K562 (cell line): ENCODE data around the gene UBA1. TPM values are rescaled to one million over a fixed set of nuclear protein-coding genes. Genes with fewer than 3 reads are reported as not detected.

Experiments
- ATAC-seq: fragments of 200-7000 bp; cut with Tn5 transposase; 3 replicates; pipeline ENCODE4 v1.9.1; 2020; ENCODE audit warnings: moderate library complexity
- BruUV-seq: library from RNA; stranded (reverse); fragments of 400-500 nt; replicated peaks from 2 replicates; lab custom pipeline; 2021; lab: Mats Ljungman, UMichigan
- CTCF ChIA-PET: fragments of 300-600 bp; formaldehyde crosslinking; extraction: SDS; loops from one replicate; lab custom pipeline; 2021; ENCODE audit warnings: low intra/inter-chr PET ratio; lab: Yijun Ruan, JAX
- POLR2A ChIA-PET: fragments of 300-600, 350-650 bp; sonication (Branson Sonifier 250); formaldehyde crosslinking; extraction: SDS; loops from one replicate; lab custom pipeline; 2021; ENCODE audit warnings: antibody characterized with exemption, inconsistent platforms; lab: Yijun Ruan, JAX
- DNase-seq, 4 experiments: peaks; one replicate each; pipeline versions ENCODE4 v3.0.0 to v3.0.0-alpha.2; 2011 to 2018; ENCODE audit warnings: low spot score in 3 of 4, mixed read lengths in 3 of 4; ENCODE audit errors: extremely low read depth in 1 of 4
- FAIRE-seq: peaks from 2 replicates; lab custom pipeline; 2011; peaks lifted over from hg19 to GRCh38; lab: Jason Lieb, UNC
- H2AFZ ChIP-seq: 2 replicates; pipeline ENCODE4 v1.6.0; 2011; ENCODE audit warnings: low read depth, low read length, control low read depth, inconsistent platforms
- H3K27ac ChIP-seq: fragments of 200-600 bp; 3 replicates; pipeline ENCODE4 v1.8.0; 2011; ENCODE audit warnings: low read depth, mild to moderate bottlenecking, control low read depth, inconsistent platforms, low read length, moderate library complexity, mixed read lengths; ENCODE audit errors: extremely low read depth
- H3K27me3 ChIP-seq, 2 experiments: fragments of 300-600 bp in 1 of 2; 2 replicates in 1 of 2; 3 replicates in 1 of 2; pipeline versions ENCODE4 v1.6.0 to v1.8.0; 2011; ENCODE audit warnings: inconsistent platforms in 2 of 2, low read length in 2 of 2, mild to moderate bottlenecking in 1 of 2, mixed read lengths in 1 of 2, moderate library complexity in 1 of 2; ENCODE audit not compliant: control insufficient read depth in 2 of 2, insufficient read depth in 2 of 2
- H3K36me3 ChIP-seq: fragments of 300-600 bp; 3 replicates; pipeline ENCODE4 v1.8.0; 2011; ENCODE audit warnings: mild to moderate bottlenecking, low read length, inconsistent platforms; ENCODE audit not compliant: control insufficient read depth, insufficient read depth
- H3K4me1 ChIP-seq, 2 experiments: fragments of 200-600 bp in 1 of 2; replicated peaks in 1 of 2; 2 replicates in 1 of 2; 3 replicates in 1 of 2; pipeline versions ENCODE4 v1.5.1 to v1.8.0; 2011; ENCODE audit warnings: inconsistent platforms in 2 of 2, low read length in 2 of 2, mild to moderate bottlenecking in 1 of 2, mixed read lengths in 1 of 2, moderate library complexity in 1 of 2; ENCODE audit not compliant: control insufficient read depth in 2 of 2, insufficient read depth in 2 of 2
- H3K4me2 ChIP-seq: 2 replicates; pipeline ENCODE4 v1.6.1; 2011; ENCODE audit warnings: low read length, control low read depth, inconsistent platforms, mixed read lengths; ENCODE audit not compliant: insufficient read depth
- H3K4me3 ChIP-seq: fragments of 200-600 bp; sonication (generic), shearing (Covaris generic); 2 replicates; pipeline ENCODE4 v1.5.1; 2016; ENCODE audit warnings: control low read depth, inconsistent platforms
- H3K79me2 ChIP-seq: fragments of 200-600 bp; 3 replicates; pipeline ENCODE4 v1.8.0; 2011; ENCODE audit warnings: low read length, inconsistent platforms; ENCODE audit not compliant: control insufficient read depth, insufficient read depth
- H3K9ac ChIP-seq, 2 experiments: 2 replicates each; pipeline versions ENCODE4 v1.6.0 to v1.6.1; 2011; ENCODE audit warnings: low read depth in 2 of 2, low read length in 2 of 2, control low read depth in 1 of 2, inconsistent platforms in 1 of 2, mild to moderate bottlenecking in 1 of 2, mixed read lengths in 1 of 2; ENCODE audit not compliant: insufficient read depth in 1 of 2
- H3K9me1 ChIP-seq: one replicate; pipeline ENCODE4 v1.6.0; 2011; ENCODE audit warnings: inconsistent platforms, mild to moderate bottlenecking, low read length, moderate library complexity; ENCODE audit not compliant: control insufficient read depth, insufficient read depth
- H3K9me3 ChIP-seq: replicated peaks from 2 replicates; pipeline ENCODE4 v1.5.1; 2011; ENCODE audit warnings: low read depth, low read length, inconsistent platforms; ENCODE audit not compliant: control insufficient read depth, insufficient read depth
- H4K20me1 ChIP-seq: replicated peaks from 2 replicates; pipeline ENCODE4 v1.6.1; 2011; ENCODE audit warnings: low read length, inconsistent platforms, mixed read lengths; ENCODE audit not compliant: control insufficient read depth, insufficient read depth
- CC2D1A ChIP-seq: fragments of 450-650 bp; IDR thresholded peaks from 2 replicates; pipeline ENCODE4 v1.6.1; 2017; ENCODE audit warnings: mild to moderate bottlenecking
- E2F8 ChIP-seq: fragments of 450-650 bp; IDR thresholded peaks from 2 replicates; pipeline ENCODE4 v1.7.1; 2018; ENCODE audit warnings: mild to moderate bottlenecking, low read depth; ENCODE audit not compliant: partially characterized antibody
- GATA2 ChIP-seq: sonication (generic); formaldehyde crosslinking; IDR thresholded peaks from 2 replicates; pipeline ENCODE4 v1.4.0; 2020; ENCODE audit warnings: mild to moderate bottlenecking, missing genetic modification reagents
- HDGF ChIP-seq: fragments of 450-650 bp; IDR thresholded peaks from 2 replicates; pipeline ENCODE4 v1.6.1; 2016
- MTA1 ChIP-seq: fragments of 450-650 bp; IDR thresholded peaks from 2 replicates; pipeline ENCODE4 v1.6.1; 2017; ENCODE audit warnings: borderline replicate concordance
- NR2C2 ChIP-seq, 2 experiments: fragments of 200-800 bp in 1 of 2; sonication (Bioruptor generic) in 1 of 2; sonication (generic) in 1 of 2; formaldehyde crosslinking in 1 of 2; IDR thresholded peaks; 2 replicates each; pipeline versions ENCODE4 v1.6.1 to v1.8.0; 2016 to 2022; ENCODE audit warnings: mild to moderate bottlenecking in 1 of 2, missing compliant biosample characterization in 1 of 2, missing genetic modification characterization in 1 of 2, missing genetic modification reagents in 1 of 2
- RBM17 ChIP-seq: fragments of 200-400 bp; formaldehyde crosslinking; IDR thresholded peaks from 2 replicates; pipeline ENCODE4 v1.6.1; 2017; ENCODE audit warnings: low read depth, mild to moderate bottlenecking, low read length, borderline replicate concordance
- RHOXF2B ChIP-seq: fragments of 250-450 bp; sonication (Bioruptor Pico); conservative IDR thresholded peaks from 2 replicates; pipeline ENCODE4 v1.5.1; 2021
- SIX5 ChIP-seq, 2 experiments: IDR thresholded peaks; 2 replicates each; pipeline ENCODE4 v1.6.1; 2011; ENCODE audit warnings: low read length in 2 of 2, borderline replicate concordance in 1 of 2, low read depth in 1 of 2, mild to moderate bottlenecking in 1 of 2, moderate library complexity in 1 of 2; ENCODE audit not compliant: insufficient read depth in 1 of 2
- TRIM28 ChIP-seq: fragments of 450-650 bp; IDR thresholded peaks from 2 replicates; pipeline ENCODE4 v1.6.1; 2017
- ZNF79 ChIP-seq: fragments of 250-450 bp; sonication (Bioruptor Pico); IDR thresholded peaks from 2 replicates; pipeline ENCODE4 v1.4.0; 2020; ENCODE audit warnings: low read depth, mild to moderate bottlenecking, moderate library complexity
- WGBS: fragments of 100-300 bp; shearing (Covaris generic); methylation state at CpG from one replicate; pipeline ENCODE4 v1.1.6; 2016; ENCODE audit warnings: low coverage, mixed read lengths; ENCODE audit not compliant: insufficient coverage; ENCODE audit errors: missing lambda C conversion rate; 5-methylcytosine and 5-hydroxymethylcytosine counted together
- in situ Hi-C: fragments of 300-500 bp; cut with MboI; formaldehyde crosslinking; loops from 4 replicates; pipeline ENCODE4 v1.15.0; 2018; ENCODE audit warnings: inconsistent platforms, mixed read lengths
- intact Hi-C: fragments of 100-400 bp; cut with micrococcal nuclease; formaldehyde crosslinking; loops from 2 replicates; pipeline ENCODE4 v1.14.2; 2022
- polyA plus RNA-seq, 8 experiments: library from polyadenylated mRNA; depleted of rRNA in 4 of 8; stranded (reverse) in 5 of 8; unstranded in 3 of 8; fragments of >200 nt; fragmentation: Nextera tagmentation in 2 of 8; fragmentation: Illumina TruSeq in 1 of 8; extraction: Ambion mirVana in 2 of 8; extraction: Trizol in 1 of 8; gene quantifications; 2 replicates each; pipeline versions ENCODE4 v1.2.1 to v1.2.3, GENCODE V29; 2011 to 2014; ENCODE audit warnings: inconsistent platforms in 1 of 8, missing spikeins in 1 of 8
- total RNA-seq, 7 experiments: library from RNA; depleted of rRNA in 6 of 7; stranded (reverse); fragments of >200 nt in 6 of 7; fragmentation: Illumina TruSeq in 2 of 7; extraction: Trizol in 2 of 7; gene quantifications; 2 replicates each; pipeline versions ENCODE4 v1.2.1 to v1.2.3, GENCODE V29; 2011 to 2021; ENCODE audit warnings: low replicate concordance in 1 of 7
- TF ChIP-seq, protein P1 (sequence below): fragments of 200-800 bp; sonication (Bioruptor generic); IDR thresholded peaks from 2 replicates; pipeline ENCODE4 v1.6.1; 2017; ENCODE audit warnings: missing genetic modification characterization, missing compliant biosample characterization
- TF ChIP-seq, protein P2 (sequence below): fragments of 150-350 bp; conservative IDR thresholded peaks from 2 replicates; pipeline ENCODE4 v1.6.1; 2014; ENCODE audit warnings: low read length

The UBA1 gene
- total and polyA plus RNA-seq, 9 of the 15 experiments (the other 6 are each of a cell fraction or from before 2014, with no cell fraction given), result 32.0 to 174 (median 93.6) TPM

DNA sequence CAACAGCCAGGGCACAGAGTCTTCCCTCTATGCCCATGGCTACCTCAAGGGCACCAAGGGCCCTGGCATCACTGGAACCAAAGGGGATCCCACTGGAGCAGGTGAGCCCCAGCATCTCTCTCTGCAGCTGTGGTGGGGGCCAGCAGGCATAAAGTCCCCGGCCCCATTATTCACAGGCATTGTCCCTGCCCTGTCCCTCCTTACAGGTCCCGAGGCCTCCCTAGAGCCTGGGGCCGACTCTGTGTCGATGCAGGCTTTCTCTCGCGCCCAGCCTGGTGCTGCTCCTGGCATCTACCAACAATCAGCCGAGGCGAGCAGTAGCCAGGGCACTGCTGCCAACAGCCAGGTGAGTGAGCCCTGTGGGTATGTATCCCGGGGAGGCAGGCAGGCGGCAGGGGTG is 12.3 kb upstream of the UBA1 start (continued):
- TF ChIP-seq, protein P1, sequence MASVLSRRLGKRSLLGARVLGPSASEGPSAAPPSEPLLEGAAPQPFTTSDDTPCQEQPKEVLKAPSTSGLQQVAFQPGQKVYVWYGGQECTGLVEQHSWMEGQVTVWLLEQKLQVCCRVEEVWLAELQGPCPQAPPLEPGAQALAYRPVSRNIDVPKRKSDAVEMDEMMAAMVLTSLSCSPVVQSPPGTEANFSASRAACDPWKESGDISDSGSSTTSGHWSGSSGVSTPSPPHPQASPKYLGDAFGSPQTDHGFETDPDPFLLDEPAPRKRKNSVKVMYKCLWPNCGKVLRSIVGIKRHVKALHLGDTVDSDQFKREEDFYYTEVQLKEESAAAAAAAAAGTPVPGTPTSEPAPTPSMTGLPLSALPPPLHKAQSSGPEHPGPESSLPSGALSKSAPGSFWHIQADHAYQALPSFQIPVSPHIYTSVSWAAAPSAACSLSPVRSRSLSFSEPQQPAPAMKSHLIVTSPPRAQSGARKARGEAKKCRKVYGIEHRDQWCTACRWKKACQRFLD, result no peak
- TF ChIP-seq NR2C2 (CRISPR knock-in tag; IDR thresholded peaks at IDR 0.05) (no peak), NR2C2 (tag; IDR thresholded peaks at IDR 0.05) (no peak), CC2D1A (no peak), ZNF79 (CRISPR knock-in tag) (no peak)

DNA sequence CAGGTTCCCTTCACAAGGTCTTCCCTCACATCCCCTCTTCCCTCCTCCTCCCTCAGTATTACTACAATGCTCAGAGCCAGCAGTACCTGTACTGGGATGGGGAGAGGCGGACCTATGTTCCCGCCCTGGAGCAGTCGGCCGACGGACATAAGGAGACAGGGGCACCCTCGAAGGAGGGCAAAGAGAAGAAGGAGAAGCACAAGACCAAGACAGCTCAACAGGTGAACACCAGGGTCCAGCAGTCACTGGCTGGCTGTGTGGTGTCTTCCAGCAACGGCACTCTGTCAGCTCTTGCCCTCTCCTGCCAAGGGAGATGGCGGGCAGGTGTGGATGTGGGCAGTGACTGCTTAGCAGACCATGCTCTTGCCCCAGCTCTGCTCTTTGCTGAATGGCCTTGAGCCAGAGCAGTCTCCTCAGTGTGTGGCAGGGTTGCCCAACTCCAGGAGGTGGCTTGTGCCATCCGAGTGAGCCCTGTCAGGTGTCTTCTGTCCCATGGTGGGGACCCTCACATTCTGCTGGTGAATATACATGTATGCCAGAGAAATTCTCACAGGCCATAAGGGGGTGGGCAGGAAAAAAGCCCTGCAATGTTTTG is 11.4 kb upstream of the UBA1 start:
- no peaks in the 10 kb centered on the region for H3K9me1 ChIP-seq
- in situ Hi-C loops (no loop called here), intact Hi-C loops (no loop called here)
- FAIRE-seq, result no peak
- no peaks in the 10 kb centered on the region for H3K79me2 ChIP-seq
- ATAC-seq, result no peak
- H3K4me2 ChIP-seq, result no peak overlapping the region
- no peaks in the 10 kb centered on the region for H4K20me1 ChIP-seq
- H3K9me3 ChIP-seq, result no peaks in the 10 kb centered on the region
- no peak overlapping the region for H3K4me3 ChIP-seq
- peaks cover 0 to 4% of the 10 kb centered on the region in 2 experiments; a peak in 1 of 5 replicates for H3K4me1 ChIP-seq
- POLR2A ChIA-PET, result no interaction called here
- no peak overlapping the region for H2AFZ ChIP-seq
- no peak overlapping the region for H3K27ac ChIP-seq
- peaks cover 81% of the 10 kb centered on the region; the same call in 2 of the 3 replicates for H3K36me3 ChIP-seq
- no peaks in the 10 kb centered on the region for H3K27me3 ChIP-seq
- no peak for DNase-seq
- H3K9ac ChIP-seq, result no peak overlapping the region
- CTCF ChIA-PET, result no interaction called here
- 93% methylated on average over 4 of the region's 9 CpGs for WGBS
- BruUV-seq, result no TSS peak
- no peak for TF ChIP-seq RBM17
- TF ChIP-seq, protein P2, sequence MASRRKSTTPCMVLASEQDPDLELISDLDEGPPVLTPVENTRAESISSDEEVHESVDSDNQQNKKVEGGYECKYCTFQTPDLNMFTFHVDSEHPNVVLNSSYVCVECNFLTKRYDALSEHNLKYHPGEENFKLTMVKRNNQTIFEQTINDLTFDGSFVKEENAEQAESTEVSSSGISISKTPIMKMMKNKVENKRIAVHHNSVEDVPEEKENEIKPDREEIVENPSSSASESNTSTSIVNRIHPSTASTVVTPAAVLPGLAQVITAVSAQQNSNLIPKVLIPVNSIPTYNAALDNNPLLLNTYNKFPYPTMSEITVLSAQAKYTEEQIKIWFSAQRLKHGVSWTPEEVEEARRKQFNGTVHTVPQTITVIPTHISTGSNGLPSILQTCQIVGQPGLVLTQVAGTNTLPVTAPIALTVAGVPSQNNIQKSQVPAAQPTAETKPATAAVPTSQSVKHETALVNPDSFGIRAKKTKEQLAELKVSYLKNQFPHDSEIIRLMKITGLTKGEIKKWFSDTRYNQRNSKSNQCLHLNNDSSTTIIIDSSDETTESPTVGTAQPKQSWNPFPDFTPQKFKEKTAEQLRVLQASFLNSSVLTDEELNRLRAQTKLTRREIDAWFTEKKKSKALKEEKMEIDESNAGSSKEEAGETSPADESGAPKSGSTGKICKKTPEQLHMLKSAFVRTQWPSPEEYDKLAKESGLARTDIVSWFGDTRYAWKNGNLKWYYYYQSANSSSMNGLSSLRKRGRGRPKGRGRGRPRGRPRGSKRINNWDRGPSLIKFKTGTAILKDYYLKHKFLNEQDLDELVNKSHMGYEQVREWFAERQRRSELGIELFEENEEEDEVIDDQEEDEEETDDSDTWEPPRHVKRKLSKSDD, result no peak
- no peak for TF ChIP-seq E2F8
- TF ChIP-seq GATA2 (CRISPR knock-in tag), result no peak
- TF ChIP-seq MTA1, result no peak
- TF ChIP-seq SIX5 (IDR thresholded peaks at IDR 0.05; ENCODE audit: borderline replicate concordance in 1 of 2, insufficient read depth in 1 of 2, low read depth in 1 of 2, low read length in 2 of 2), result no peak
- no peak for TF ChIP-seq HDGF
- no peak for TF ChIP-seq TRIM28
- TF ChIP-seq RHOXF2B (CRISPR knock-in tag), result no peak
